DOHH2 (cell line): ENCODE measurements around the gene TPCN2.

Experiments
- EZH2phosphoT487 ChIP-seq: fragments of 200-600 bp; sonication (generic); IDR thresholded peaks from 2 replicates; pipeline ENCODE4 v1.6.1; 2017; ENCODE audit warnings: borderline replicate concordance, mild to moderate bottlenecking, antibody characterized with exemption, low read length, moderate library complexity, mixed read lengths
- TF ChIP-seq, protein P1 (sequence below): fragments of 200-600 bp; sonication (generic); IDR thresholded peaks from one replicate; pipeline ENCODE4 v1.5.1; 2014; ENCODE audit warnings: antibody characterized with exemption, mild to moderate bottlenecking, low read depth, low read length; ENCODE audit not compliant: poor library complexity, severe bottlenecking

GRCh38 chr11:69035946-69036340 is 12.8 kb upstream of the TPCN2 start:
- TF ChIP-seq, protein P1, sequence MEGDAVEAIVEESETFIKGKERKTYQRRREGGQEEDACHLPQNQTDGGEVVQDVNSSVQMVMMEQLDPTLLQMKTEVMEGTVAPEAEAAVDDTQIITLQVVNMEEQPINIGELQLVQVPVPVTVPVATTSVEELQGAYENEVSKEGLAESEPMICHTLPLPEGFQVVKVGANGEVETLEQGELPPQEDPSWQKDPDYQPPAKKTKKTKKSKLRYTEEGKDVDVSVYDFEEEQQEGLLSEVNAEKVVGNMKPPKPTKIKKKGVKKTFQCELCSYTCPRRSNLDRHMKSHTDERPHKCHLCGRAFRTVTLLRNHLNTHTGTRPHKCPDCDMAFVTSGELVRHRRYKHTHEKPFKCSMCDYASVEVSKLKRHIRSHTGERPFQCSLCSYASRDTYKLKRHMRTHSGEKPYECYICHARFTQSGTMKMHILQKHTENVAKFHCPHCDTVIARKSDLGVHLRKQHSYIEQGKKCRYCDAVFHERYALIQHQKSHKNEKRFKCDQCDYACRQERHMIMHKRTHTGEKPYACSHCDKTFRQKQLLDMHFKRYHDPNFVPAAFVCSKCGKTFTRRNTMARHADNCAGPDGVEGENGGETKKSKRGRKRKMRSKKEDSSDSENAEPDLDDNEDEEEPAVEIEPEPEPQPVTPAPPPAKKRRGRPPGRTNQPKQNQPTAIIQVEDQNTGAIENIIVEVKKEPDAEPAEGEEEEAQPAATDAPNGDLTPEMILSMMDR = no peak
- TF ChIP-seq EZH2phosphoT487 = no peak
